Measurements from ENCODE around the gene PF4V1.

PF4V1 gene, protein sequence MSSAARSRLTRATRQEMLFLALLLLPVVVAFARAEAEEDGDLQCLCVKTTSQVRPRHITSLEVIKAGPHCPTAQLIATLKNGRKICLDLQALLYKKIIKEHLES

DNA sequence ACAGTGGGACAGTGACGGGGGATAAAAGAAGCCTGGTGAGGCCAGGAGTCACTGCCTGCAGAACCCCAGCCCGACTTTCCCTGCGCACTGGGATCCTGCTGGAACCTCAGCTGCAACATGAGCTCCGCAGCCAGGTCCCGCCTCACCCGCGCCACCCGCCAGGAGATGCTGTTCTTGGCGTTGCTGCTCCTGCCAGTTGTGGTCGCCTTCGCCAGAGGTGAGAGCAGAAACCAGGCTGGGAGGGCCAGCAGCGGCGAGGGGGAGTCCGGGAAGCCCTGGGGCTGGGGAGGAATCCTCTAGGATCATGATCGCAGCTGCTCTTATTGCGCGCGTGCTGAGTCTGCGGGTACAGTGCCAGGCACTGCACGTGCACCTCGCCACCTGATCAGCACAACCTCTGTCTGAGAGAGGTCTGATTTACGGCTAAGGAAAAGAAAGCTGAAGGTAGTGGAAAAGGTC is at the start of gene PF4V1:
PF4V1 (plus strand) TSS at position 51 of the 459 bp plus-strand sequence; CDS start at position 118, 67 bp downstream.
- DNase-seq, result no peak

- DNase-seq, result no peak
These were observed 42.9 kb upstream of the PF4V1 start for GRCh38 chr4:73810191-73810590.

GRCh38 chr4:73811841-73812240 is 41.3 kb upstream of the PF4V1 start:
- DNase-seq, result no peak

- DNase-seq, result no peak
These were observed 38.4 kb upstream of the PF4V1 start for GRCh38 chr4:73814679-73815078.

DNA sequence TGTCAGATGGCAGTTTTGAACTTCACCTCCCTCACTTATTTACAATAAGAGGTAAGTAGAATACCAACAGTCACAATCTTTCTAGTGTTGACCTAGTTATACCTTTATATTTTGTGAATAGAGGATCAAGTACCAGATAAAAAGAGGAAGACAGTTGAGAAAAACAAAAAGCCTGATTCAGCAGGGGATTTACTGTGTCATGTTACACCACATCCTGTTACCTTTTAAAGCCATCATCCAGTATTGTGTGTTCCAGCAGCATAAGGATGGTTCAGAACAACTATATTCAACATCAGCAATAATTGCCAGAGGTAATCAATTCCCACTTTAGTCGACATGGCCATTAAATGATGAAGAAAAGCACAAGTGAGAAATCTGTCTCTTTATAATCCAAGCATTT is 38.0 kb upstream of the PF4V1 start:
- no peak for DNase-seq

DNA sequence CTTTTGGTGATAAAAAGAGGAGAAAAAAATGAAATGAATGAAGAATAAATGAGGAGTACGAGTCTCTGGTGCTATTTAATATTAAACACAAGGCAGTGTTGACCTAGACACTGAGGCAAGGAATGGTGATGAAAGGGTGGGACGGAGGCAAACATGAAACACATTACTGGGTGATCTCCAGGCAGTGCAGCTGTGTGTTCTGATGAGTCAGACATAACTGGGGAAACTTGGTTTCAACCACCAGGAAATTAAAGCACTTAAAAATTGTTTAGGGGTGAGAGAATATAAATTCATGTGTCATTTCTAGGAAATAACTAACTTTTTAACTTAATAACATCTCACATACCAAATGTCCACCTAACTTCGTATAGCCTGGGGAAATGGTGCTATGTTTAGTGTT is 36.3 kb upstream of the PF4V1 start:
- DNase-seq, result no peak

DNA sequence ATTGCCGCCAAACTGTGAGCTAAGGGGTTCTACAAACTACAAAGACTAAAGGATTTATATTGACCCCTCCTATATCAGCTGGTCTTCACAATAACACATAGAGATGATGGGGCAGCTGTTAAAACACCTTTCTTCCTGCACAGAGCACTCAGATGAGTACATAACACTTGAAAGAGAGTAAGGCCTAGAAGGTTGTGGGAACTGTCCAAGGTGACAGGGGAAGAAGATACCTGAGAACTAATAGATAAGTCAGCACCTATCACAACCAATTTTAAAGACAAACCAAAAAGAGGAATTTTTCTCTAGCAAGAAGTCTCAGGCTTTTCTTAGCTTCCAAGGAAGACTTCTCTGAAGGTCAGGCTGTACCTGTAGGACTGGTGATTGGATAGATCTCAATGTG is 35.8 kb upstream of the PF4V1 start:
- no peak for DNase-seq

DNA sequence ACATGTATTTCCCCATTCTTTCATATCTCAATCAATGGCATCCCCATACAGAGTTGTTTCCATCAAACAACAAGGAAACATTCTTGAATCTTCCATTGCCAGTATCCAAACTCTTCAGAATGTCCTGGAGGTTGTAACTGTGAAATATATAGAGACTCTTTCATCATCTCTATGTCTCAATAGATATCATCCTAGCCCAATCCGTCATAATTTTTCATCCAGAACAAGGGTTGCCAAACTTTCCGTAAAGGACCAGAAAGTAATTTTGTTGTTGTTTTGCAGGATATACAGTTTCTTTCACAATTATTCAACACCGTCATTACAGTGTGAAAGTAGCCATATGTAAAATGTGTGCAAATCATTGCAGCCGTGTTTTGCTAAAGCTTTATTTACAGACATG is 31.8 kb upstream of the PF4V1 start:
- no peak for DNase-seq

GRCh38 chr4:73822389-73822788 is 30.7 kb upstream of the PF4V1 start:
- DNase-seq, result no peak

- no peak for DNase-seq
These were observed 30.1 kb upstream of the PF4V1 start for GRCh38 chr4:73822812-73823504.

DNA sequence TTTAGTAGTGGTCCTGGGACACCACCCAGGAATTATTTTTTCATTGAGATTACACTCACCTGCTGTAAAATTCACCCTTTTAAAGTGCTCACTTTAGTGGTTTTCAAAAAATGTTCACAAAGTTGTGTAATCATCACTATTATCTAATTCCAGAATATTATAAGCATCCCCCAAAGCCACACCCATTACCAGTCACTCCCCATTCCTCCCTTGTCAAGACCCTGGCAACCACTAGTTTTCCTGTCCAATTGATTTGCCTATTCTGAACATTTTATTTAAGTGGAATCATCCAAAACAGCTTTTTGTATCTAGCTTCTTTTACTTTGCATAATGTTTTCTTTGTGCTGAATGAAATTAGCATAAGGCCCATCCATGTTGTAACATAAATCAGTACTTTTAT is 29.3 kb upstream of the PF4V1 start:
- no peak for DNase-seq

GRCh38 chr4:73828956-73829355 is 24.1 kb upstream of the PF4V1 start:
- no peak for DNase-seq

DNA sequence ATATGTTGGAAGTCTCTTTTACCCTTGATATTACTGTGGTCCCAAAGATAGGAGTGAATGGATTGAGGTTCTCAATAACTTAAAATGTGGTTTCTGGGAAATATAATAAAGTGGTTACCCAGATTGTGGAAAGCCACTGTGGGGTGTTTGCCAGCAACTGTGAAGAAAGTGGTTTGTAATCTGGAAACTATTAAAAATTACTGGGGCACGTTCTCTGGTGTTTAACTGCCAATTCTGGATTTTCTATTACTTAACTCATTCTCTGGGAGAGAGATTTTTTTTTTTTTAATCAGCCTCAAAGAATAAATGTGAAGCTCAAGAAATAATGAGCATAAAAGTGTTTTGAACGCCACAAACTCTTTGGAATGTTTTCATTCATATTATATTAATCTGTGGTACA is 21.5 kb upstream of the PF4V1 start:
- DNase-seq, result no peak

- no peak for DNase-seq
These were observed 20.4 kb upstream of the PF4V1 start for GRCh38 chr4:73832651-73833237.

DNA sequence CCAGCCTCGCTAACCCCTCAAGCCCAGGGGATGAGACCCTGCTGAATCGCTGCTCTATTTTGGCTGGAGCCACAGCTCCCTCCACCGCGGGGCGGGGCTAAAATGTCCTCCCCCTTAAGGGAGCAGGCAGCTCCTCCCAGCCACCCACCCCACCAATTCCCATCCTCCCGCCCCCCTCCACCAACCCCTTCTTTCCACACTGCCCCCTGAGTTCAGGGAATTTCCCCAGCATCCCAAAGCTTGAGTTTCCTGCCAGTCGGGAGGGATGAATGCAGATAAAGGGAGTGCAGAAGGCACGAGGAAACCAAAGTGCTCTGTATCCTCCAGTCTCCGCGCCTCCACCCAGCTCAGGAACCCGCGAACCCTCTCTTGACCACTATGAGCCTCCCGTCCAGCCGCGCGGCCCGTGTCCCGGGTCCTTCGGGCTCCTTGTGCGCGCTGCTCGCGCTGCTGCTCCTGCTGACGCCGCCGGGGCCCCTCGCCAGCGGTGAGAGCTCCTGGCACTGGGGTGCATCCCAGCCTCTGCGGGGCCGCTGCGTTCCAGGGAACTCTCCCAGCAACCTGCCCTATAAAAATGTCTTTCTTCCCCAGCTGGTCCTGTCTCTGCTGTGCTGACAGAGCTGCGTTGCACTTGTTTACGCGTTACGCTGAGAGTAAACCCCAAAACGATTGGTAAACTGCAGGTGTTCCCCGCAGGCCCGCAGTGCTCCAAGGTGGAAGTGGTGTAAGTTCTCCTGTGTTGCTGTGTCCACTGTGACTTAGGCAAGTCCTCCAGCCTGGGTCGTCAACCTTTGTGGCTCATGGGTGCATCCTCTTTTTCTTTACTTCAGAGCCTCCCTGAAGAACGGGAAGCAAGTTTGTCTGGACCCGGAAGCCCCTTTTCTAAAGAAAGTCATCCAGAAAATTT is 16.5 kb upstream of the PF4V1 start, which contains the start of gene CXCL6:
CXCL6 (plus strand) TSS at position 306 of the 907 bp plus-strand sequence; CDS start at position 379, 73 bp downstream.
- DNase-seq, result no peak

- DNase-seq, result no peak
These were observed 14.0 kb upstream of the PF4V1 start for GRCh38 chr4:73839071-73839470.

GRCh38 chr4:73839715-73840114 is 13.4 kb upstream of the PF4V1 start:
- no peak for DNase-seq

- no peak for DNase-seq
These were observed 11.7 kb upstream of the PF4V1 start for GRCh38 chr4:73841243-73841925.

DNA sequence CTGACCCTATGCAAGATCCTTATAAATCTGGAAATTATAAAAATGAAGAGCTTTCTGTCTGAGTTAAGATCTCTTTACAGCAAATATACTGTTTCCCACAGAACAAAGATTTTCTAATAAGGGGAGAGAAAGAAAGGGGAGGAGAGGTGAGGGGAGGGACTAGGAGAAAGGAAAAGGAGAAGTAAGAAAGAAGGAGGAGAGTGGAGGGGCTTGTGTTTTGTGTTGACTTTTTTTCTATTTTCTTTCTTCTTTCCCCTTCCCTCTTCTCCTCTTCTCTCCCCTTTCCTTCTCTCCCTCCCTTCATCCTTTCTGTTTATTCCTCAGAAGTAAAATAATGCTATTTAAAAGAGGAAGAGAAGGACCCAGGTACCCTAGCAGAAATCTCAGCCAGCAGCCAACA is 10.4 kb upstream of the PF4V1 start:
- no peak for DNase-seq

- no peak for DNase-seq
These were observed 9.7 kb upstream of the PF4V1 start for GRCh38 chr4:73843369-73843768.

DNA sequence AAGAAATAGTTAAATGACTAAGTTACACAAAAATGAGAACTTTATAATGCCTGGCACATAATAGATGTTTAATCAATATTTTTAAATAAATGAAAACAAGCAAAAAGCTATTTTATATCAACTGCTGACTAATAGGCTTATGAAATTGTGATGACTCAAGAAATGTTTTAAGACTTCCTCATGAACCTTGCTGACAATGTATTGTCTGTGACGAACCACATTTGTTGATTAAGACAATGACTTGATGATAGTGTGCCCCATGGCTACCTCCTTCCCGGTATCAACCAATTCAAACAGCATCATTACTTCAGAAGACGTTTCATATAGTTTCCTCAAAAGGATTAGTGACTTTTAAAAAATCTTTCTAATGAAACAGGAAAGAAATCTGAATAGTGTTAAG is 8.8 kb upstream of the PF4V1 start:
- no peak for DNase-seq

DNA sequence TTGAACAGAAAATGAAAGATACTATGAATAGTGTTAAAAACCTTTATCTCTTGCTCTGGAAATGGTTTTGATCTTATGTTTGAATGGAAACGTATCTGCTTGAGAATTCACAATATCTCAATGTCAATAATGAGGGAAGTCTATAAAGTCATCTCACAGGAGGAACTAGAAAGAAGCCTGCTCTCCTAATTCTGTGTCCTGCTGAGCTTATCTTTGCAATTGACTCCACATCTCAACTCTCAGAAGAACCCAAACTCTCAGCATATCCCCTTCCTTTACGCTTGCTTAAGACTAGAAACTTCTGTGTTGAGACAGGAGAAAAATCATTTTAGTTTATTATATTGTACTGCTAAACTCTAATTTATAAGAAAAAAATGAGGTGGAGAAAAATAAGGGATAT is 8.3 kb upstream of the PF4V1 start:
- DNase-seq, result no peak
